ENCODE measurements around the gene PNLIPRP1. TPM values are rescaled to one million over a fixed set of nuclear protein-coding genes. Genes with fewer than 3 reads are reported as not detected.

Gene PNLIPRP1
- not detected in 5 replicates for total RNA-seq (2022; extraction: Qiagen RNA extraction)

DNA sequence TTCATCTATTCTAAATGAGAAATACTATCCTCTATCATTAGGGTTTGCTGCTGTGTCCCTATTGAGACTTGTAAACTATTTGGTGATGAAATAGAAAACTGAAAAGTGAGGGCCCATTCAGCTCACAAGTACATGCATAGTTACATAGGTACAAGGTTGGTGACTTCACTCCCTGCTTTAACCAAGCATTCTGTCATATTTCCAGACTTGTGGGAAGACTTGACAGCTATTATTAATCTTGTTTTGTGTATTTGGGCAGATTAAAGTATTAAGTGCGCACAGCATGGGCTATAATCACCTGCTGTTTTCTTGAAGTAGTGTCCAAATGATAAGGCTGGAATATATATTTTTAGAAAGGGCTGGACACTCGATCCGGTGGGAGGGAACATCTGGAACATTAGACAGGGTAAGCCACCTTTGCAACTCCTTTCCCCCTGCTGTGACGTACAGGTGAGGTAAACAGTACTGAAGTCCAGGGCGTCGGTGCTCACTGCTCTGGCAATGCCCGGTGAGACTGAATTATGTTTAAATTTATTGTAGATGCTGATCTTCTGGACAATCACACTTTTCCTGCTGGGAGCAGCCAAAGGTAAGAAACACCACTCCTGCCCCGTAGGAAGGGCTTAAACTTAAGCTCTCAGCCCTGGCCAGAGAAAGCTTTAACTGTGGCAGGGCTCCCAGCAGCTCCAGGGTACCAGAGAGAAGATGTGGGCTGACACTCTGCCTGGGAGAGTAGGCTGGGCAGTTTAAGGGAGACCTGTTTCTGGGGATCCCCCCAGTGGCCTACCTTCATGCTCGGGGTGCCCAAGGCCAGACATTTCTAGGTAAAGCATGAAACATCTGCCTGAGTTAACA is at the start of gene PNLIPRP1:
Gene PNLIPRP1 (plus strand): TSS at position 370 of the 855 bp plus-strand sequence. CDS start 171 bp downstream, at position 541.

DNA sequence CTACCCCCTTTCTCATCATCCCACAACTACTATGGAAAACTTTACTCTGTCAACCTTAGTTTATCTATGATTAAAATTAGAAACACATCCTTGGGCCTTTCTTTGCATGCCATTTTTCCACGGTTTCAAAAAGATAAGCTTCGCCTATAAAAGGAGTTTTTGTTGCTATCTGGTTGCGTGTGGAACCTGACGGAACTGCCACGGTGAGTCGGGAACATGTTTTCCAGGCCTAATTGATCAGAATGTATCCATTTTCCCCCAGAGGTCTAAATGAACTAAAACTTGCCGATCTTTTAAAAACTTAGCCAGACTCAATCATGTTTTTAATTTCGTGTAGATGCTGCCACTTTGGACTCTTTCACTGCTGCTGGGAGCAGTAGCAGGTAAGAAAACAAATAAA is 45.0 kb upstream of the PNLIPRP1 start, which contains the start of gene PNLIP:
Gene PNLIP (plus strand): TSS at position 176 of the 400 bp plus-strand sequence. CDS start 162 bp downstream, at position 338.

DNA sequence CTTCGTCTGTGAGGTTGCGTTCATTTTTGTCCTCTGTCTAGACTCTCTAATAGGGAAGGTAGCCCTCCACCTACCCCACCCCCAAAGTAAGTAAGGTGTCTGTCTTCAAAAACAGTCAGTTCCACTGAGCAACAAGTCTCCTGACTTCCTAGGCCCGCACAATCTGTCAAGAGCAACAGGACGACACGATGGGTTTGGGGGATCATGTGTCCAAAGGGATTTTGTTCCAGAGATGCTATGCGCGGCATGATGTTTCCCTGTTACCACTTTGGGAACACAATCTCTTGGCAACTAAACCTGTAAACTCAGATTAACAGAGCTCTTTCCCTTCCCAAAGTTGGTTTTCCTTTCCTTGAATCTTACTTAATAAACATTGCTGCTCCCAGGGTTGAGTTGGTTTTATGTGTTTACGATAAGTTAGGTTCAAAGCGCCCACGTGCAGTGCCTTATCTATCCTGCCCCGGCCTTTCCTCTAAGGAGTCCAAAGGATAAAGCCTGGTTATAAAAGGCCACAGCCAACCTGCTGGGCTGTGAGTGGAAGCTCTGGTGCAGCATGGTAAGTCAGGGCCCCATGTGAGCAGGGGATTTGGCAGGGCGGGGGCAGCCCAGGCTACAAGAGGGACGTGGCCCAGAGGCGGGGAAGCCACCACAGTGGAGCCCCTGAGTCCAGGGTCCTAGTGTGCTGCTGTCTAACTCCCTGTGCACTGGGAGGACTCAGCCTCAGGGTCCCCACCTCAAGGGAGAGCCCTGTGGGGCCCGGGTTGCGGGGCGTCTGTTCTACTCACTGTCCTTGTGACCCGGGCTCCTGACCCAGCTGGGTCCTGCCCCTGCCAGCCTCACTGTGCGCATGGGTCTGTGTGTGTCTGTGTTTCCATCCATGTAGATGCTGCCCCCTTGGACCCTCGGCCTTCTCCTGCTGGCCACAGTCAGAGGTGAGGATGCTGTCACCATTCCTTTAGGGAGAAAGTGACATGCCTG is 30.0 kb downstream of the PNLIPRP1 start, which contains the start of gene PNLIPRP2:
Gene PNLIPRP2 (plus strand): TSS at position 531 of the 978 bp plus-strand sequence.

Other genes with a start within 250 kb of the PNLIPRP1 start
- 0.03 TPM in 1 of 5 replicates, not detected in the others for gene PNLIPRP3, start 163.1 kb upstream of the PNLIPRP1 start, total RNA-seq (2022; extraction: Qiagen RNA extraction)
- gene PNLIP, start 45.0 kb upstream of the PNLIPRP1 start, total RNA-seq (2022; extraction: Qiagen RNA extraction): not detected in 5 replicates
- 0.11 TPM in 1 of 5 replicates, not detected in the others for gene PNLIPRP2, start 30.0 kb downstream of the PNLIPRP1 start, total RNA-seq (2022; extraction: Qiagen RNA extraction)
- 11.1 to 12.6 TPM (median 11.8 TPM) in 5 replicates for gene HSPA12A, start 151.6 kb downstream of the PNLIPRP1 start, total RNA-seq (2022; extraction: Qiagen RNA extraction)